Heart left ventricle (tissue), 16 donors: ENCODE data around the gene GZF1. TPM values are rescaled to one million over a fixed set of nuclear protein-coding genes. Genes with fewer than 3 reads are reported as not detected.

Source experiments
- ATAC-seq, 4 donors: fragments of 200-7000 bp; cut with Tn5 transposase; one replicate each; pipeline ENCODE4 v1.9.1; 2020 to 2022; ENCODE audit warnings: moderate library complexity in 4 of 4, mild to moderate bottlenecking in 3 of 4, moderate number of reproducible peaks in 1 of 4
- DNase-seq, 5 donors: peaks; one replicate each; pipeline ENCODE4 v3.0.0-alpha.2; 2020
- H3K27ac ChIP-seq, 12 donors: fragments of 200-600 bp; sonication (generic) in 4 of 12; one replicate each; pipeline versions ENCODE4 v1.5.0 to v1.8.0; 2016 to 2022; ENCODE audit warnings: mild to moderate bottlenecking in 2 of 12
- H3K27me3 ChIP-seq, 9 donors: fragments of 200-600 bp; sonication (generic) in 2 of 9; one replicate each; pipeline versions ENCODE4 v1.5.1 to v1.8.0; 2016 to 2022; ENCODE audit warnings: mild to moderate bottlenecking in 3 of 9
- H3K36me3 ChIP-seq, 9 donors: fragments of 200-600 bp; sonication (generic) in 2 of 9; one replicate each; pipeline versions ENCODE4 v1.5.0 to v1.8.0; 2018 to 2022; ENCODE audit warnings: mild to moderate bottlenecking in 2 of 9
- H3K4me1 ChIP-seq, 12 donors: fragments of 200-600 bp; sonication (generic) in 4 of 12; one replicate each; pipeline versions ENCODE4 v1.5.0 to v1.8.0; 2016 to 2022; ENCODE audit warnings: mild to moderate bottlenecking in 3 of 12
- H3K4me3 ChIP-seq, 12 donors: fragments of 200-600 bp; sonication (generic) in 4 of 12; one replicate each; pipeline versions ENCODE4 v1.5.0 to v1.8.0; 2017 to 2022; ENCODE audit warnings: mild to moderate bottlenecking in 9 of 12, moderate library complexity in 4 of 12
- H3K9me3 ChIP-seq, 12 donors: fragments of 200-600 bp; sonication (generic) in 4 of 12; one replicate each; pipeline versions ENCODE4 v1.5.0 to v1.8.0; 2016 to 2022; ENCODE audit warnings: mild to moderate bottlenecking in 1 of 12
- CTCF ChIP-seq, 12 donors: fragments of 200-600 bp; sonication (generic) in 4 of 12; IDR thresholded peaks; one replicate each; pipeline versions ENCODE4 v1.5.0 to v1.8.0; 2018 to 2022; ENCODE audit warnings: antibody characterized with exemption in 12 of 12, mild to moderate bottlenecking in 5 of 12
- POLR2A ChIP-seq, 2 donors: fragments of 450-650 bp; IDR thresholded peaks; one replicate each; pipeline ENCODE4 v1.6.1; 2017; ENCODE audit warnings: antibody characterized with exemption in 2 of 2, mild to moderate bottlenecking in 2 of 2, moderate library complexity in 2 of 2
- WGBS, 4 donors: extraction: QIAGEN DNeasy Blood & Tissue Kit in 2 of 4; methylation state at CpG; one replicate each; pipeline versions ENCODE4 v1.1.5 to v1.1.7; 2013 to 2018; 5-methylcytosine and 5-hydroxymethylcytosine counted together
- intact Hi-C, 10 donors: fragments of 100-400 bp; cut with DNase I; formaldehyde crosslinking; loops; one replicate each; pipeline versions ENCODE4 v1.11.1 to v1.14.2; 2022
- polyA plus RNA-seq, 2 donors: library from polyadenylated mRNA; stranded (reverse); fragments of 200-250 nt; gene quantifications; one replicate each; pipeline ENCODE4 v1.2.3, GENCODE V29; 2013
- total RNA-seq, 9 donors: library from RNA; depleted of rRNA in 2 of 9; stranded (reverse); fragments of >200 nt in 2 of 9; fragmentation: NEBNext Ultra II Directional in 3 of 9; extraction: Animal tissue kit (Norgen Biotek cat#: 25700) in 3 of 9; gene quantifications; one replicate each; pipeline versions ENCODE4 v1.1.0 to v1.2.4, GENCODE V29; 2016 to 2023
- donor health status: ischemic (EF 13 %, LVEDD 7.1; RV severe dilation, severe dysfunction).
- donor health status: healthy with polysubstance abuse.
- donor health status: DM: no; HTN: yes; CAD: no.
- donor health status: DM: no; HTN: no; CAD: no.
- donor health status: ischemic (EF 25% LVEDD 6.9; RV normal size, moderate dysfunction).
- donor health status: ischemic (EF 25% LVEDD 5.7; RV mildly dilated, moderate dysfunction).
- donor health status: healthy.
- donor health status: DM: yes; HTN: yes; CAD: no.
- donor health status: ischemic (EF 35%, LVEDD 5.7; RV mildly dilated, moderate dysfunction).
- donor health status: nonischemic (EF 11% LVEDD 7.7; RV severe dilation, severe dysfunction).
- donor health status: DM: yes; HTN: yes; CAD: no.
- donor health status: PGD.
- donor health status: ischemic (EF 29% LVEDD 5.4; RV normal size, mild dysfunction).
- donor health status: nonischemic (EF 23%, LVEDD 6.1; RV moderate dilation, normal function).

The GZF1 gene
- total and polyA plus RNA-seq, 11 donors = 8.6 to 34.6 (median 24.5) TPM

DNA sequence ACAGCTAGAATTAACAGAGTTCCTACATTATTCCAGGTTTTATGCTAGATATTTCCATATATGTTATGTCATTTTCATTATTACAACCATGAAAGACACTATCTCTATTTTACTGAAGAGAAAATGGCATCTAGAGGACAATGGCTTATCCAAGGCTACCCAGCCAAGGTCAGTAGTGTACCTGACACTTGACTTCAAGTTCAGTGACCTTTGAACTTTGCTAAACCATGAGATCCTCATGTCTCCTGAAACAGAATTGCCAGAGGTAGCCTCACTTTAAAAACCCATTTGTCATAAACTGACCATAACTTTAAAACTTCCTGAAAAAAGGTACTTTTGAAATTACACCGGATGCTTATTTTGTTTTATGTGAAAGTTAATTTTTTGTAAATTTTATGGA, 44.9 kb downstream of the GZF1 start:
- Histone ChIP-seq H3K36me3 (peaks cover 0 to 9% (median 4%) of the 10 kb centered on the region in 9 donors), H3K9me3 (no peaks in the 10 kb centered on the region), H3K4me1 (peaks cover 0 to 53% (median 31%) of the 10 kb centered on the region in 12 donors), H3K4me3 (no peak overlapping the region), H3K27me3 (no peaks in the 10 kb centered on the region), H3K27ac (no peak overlapping the region)
- DNase-seq (no peak), ATAC-seq (no peak)
- TF ChIP-seq POLR2A (IDR thresholded peaks at IDR 0.05) = no peak
- no peak for TF ChIP-seq CTCF (IDR thresholded peaks at IDR 0.05)
- intact Hi-C loops = no loop called here
- 90 to 100% (median 96%) methylated on average over 1 of the region's 1 CpG for WGBS, 4 donors

DNA sequence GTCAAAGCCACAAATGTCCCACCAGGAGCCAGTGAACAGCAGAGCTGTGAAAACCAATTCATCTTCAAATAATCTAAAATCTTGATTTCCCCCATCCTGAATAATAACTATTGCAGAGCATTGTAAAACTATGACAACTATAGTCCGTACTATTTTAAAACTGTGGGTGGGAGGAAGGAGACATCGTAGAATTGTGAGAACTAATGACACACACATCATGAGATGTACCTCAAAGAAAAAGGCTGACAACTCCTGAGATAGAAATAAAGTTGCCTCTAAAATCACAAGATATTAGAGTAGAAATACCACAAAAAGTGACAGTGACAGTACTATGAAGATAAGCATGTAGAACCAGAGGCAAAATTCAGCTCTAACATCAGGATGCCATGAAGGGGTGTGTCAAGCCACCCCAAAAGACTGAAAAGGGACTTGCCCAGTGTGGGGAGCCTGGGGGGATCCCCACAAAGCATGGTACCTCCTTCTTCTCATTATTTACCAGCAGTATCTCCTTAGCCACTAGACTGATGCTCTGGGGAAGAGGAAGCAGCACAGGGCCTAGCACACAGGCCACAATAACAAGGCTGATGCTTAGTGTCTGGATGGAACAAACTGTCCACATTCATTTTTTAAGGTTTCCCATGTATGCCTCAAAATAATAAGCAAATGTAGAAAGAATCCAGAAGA, 45.9 kb downstream of the GZF1 start:
- DNase-seq = no peak
- H3K36me3 ChIP-seq = peaks cover 0 to 3% (median 0%) of the 10 kb centered on the region in 9 donors
- intact Hi-C loops = no loop called here
- H3K27ac ChIP-seq = no peak overlapping the region
- TF ChIP-seq CTCF (IDR thresholded peaks at IDR 0.05) (no peak), POLR2A (IDR thresholded peaks at IDR 0.05) (no peak)
- H3K4me1 ChIP-seq = peaks cover 0 to 61% (median 34%) of the 10 kb centered on the region in 12 donors
- ATAC-seq = no peak
- no peaks in the 10 kb centered on the region for H3K27me3 ChIP-seq
- H3K4me3 ChIP-seq = no peak overlapping the region
- WGBS, 4 donors = 75 to 80% (median 79%) methylated on average over 2 of the region's 2 CpGs
- no peaks in the 10 kb centered on the region for H3K9me3 ChIP-seq

GRCh38 chr20:23408957-23409356, 47.0 kb downstream of the GZF1 start:
- intact Hi-C loops = no loop called here
- H3K27me3 ChIP-seq = no peaks in the 10 kb centered on the region
- ATAC-seq (no peak), DNase-seq (no peak)
- H3K36me3 ChIP-seq = peaks cover 0 to 3% (median 0%) of the 10 kb centered on the region in 9 donors
- no peak overlapping the region for H3K4me3 ChIP-seq
- WGBS, 4 donors = 93 to 95% (median 95%) methylated on average over 2 of the region's 2 CpGs
- TF ChIP-seq POLR2A (IDR thresholded peaks at IDR 0.05) = no peak
- no peak for TF ChIP-seq CTCF (IDR thresholded peaks at IDR 0.05)
- no peak overlapping the region for H3K27ac ChIP-seq
- H3K9me3 ChIP-seq = no peaks in the 10 kb centered on the region
- peaks cover 0 to 59% (median 32%) of the 10 kb centered on the region in 12 donors for H3K4me1 ChIP-seq

- no peak for DNase-seq
- H3K9me3 ChIP-seq = no peaks in the 10 kb centered on the region
- TF ChIP-seq POLR2A (IDR thresholded peaks at IDR 0.05) = no peak
- H3K27me3 ChIP-seq = no peaks in the 10 kb centered on the region
- no peak for ATAC-seq
- intact Hi-C loops = loop anchor here in 2 of 10 donors (5.0 to 10.0 kb wide), 2 partner anchors 45 to 47 kb away; partner anchors contain the start of gene GZF1 (in 2 of the 2)
- peaks cover 0 to 58% (median 30%) of the 10 kb centered on the region in 12 donors for H3K4me1 ChIP-seq
- no peak overlapping the region for H3K4me3 ChIP-seq
- H3K27ac ChIP-seq = no peak overlapping the region
- peaks cover 0 to 3% (median 0%) of the 10 kb centered on the region in 9 donors for H3K36me3 ChIP-seq
- WGBS, 4 donors = 59 to 82% (median 78%) methylated on average over 3 of the region's 3 CpGs
Observed at GRCh38 chr20:23409800-23410199, 47.8 kb downstream of the GZF1 start.
